OCI-LY3 (cell line): ENCODE measurements around the gene TCAIM.

Experiments
- EZH2phosphoT487 ChIP-seq: fragments of 200-600 bp; shearing (Covaris generic); IDR thresholded peaks from 2 replicates; pipeline ENCODE4 v1.6.1; 2018; ENCODE audit warnings: antibody characterized with exemption, mixed run types, low read depth
- TF ChIP-seq, protein P1 (sequence below): fragments of 200-600, 300-600 bp; sonication (generic); IDR thresholded peaks from 2 replicates; pipeline ENCODE4 v1.5.1; 2014; ENCODE audit warnings: antibody characterized with exemption, low read length, low read depth

DNA sequence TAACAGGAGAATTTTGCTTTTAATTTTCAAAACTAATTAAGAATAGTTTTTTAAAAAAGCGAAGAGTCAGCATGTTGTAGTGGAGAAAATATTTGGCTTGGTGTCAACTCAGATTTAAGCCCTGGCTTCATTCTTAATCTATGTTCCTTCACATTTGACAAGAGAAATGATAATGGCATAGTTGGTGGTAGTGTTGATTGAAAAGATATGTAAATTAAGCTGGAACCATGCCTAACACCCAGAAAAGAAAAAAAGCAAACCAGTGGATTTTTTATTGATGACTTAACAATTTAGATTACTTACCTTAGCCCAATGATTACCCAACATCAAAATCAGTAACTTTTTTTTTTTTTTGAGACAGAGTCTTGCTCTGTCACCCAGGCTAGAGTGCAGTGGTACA, 27.4 kb downstream of the TCAIM start:
- TF ChIP-seq, protein P1, sequence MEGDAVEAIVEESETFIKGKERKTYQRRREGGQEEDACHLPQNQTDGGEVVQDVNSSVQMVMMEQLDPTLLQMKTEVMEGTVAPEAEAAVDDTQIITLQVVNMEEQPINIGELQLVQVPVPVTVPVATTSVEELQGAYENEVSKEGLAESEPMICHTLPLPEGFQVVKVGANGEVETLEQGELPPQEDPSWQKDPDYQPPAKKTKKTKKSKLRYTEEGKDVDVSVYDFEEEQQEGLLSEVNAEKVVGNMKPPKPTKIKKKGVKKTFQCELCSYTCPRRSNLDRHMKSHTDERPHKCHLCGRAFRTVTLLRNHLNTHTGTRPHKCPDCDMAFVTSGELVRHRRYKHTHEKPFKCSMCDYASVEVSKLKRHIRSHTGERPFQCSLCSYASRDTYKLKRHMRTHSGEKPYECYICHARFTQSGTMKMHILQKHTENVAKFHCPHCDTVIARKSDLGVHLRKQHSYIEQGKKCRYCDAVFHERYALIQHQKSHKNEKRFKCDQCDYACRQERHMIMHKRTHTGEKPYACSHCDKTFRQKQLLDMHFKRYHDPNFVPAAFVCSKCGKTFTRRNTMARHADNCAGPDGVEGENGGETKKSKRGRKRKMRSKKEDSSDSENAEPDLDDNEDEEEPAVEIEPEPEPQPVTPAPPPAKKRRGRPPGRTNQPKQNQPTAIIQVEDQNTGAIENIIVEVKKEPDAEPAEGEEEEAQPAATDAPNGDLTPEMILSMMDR = no peak
- TF ChIP-seq EZH2phosphoT487 = no peak
